ENCODE data around the gene ZMYND11.
"Not testable (repeated sequence)": the region's sequence is repeated elsewhere in the genome, so short reads cannot be mapped to it uniquely, and the experiment has no call there.

ZMYND11 gene

GRCh38 chr10:134247-135131 lies 766 bp upstream of the ZMYND11 start:
- DNase-seq, result peak; percentile 56

GRCh38 chr10:135601-136464 lies 578 bp downstream of the ZMYND11 start:
- DNase-seq, result peak; percentile 65

- DNase-seq, result no peak
These were observed 1.2 kb downstream of the ZMYND11 start for GRCh38 chr10:136465-136762.

GRCh38 chr10:137031-137430 lies 1.8 kb downstream of the ZMYND11 start:
- peak; percentile 42 for DNase-seq

- DNase-seq, result no peak
These were observed 2.4 kb downstream of the ZMYND11 start for GRCh38 chr10:137606-138005.

DNA sequence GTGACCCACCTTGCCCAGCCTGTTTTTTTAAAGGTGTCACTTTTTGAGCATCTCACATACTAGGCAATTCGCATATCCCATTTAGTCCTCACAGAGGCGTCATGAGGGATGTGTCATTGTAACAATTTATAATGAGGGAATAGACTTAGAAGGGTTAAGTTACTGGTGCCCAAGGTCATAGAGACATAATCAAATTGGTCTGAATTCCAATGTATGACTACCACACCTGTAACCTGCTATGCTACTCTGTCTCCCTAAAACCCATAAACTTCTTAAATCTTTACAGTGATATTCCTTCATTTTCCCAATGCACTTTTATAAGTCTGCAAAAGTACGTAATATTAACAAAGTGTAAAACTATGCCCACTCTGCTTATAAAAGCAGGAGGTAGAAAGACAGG lies 7.1 kb downstream of the ZMYND11 start:
- no peak for DNase-seq

DNA sequence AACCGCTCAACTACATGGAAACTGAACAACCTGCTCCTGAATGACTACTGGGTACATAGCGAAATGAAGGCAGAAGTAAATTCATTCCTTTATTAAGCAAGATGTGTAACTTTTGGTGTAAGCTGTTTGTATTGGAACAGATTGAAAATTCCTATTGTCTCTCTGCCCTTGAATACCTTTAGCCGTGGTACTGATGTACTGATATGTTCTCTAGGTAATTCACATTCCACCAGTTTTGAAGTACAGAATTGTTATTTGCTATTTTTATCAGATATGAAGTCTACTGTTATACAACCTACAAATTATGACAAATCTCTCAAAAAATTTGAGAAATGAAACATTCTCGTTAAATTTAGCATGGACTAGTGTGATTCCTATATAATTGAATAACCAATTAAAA lies 17.7 kb downstream of the ZMYND11 start:
- DNase-seq, result no peak

DNA sequence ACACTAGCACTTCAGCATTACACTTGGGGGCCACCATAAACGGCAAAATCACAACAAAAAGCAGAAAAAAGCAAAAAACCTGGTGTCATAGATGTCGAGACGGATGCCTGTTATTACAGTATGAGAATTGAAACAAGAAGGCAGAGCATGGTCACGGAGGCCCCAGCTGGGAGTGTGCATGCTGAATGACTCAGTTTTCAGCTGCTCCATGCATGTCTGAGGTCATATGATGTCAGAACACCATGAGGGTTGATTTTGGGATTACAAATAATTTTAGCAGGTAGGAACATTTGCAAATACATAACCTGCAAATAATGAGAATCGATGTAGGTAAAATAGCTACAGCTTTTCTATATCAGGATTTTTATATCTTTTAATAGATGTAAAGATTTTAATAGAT lies 19.1 kb downstream of the ZMYND11 start:
- DNase-seq, result no peak

GRCh38 chr10:167383-167782 lies 32.1 kb downstream of the ZMYND11 start:
- DNase-seq, result no peak

GRCh38 chr10:173741-174140 lies 38.5 kb downstream of the ZMYND11 start:
- DNase-seq, result no peak

DNA sequence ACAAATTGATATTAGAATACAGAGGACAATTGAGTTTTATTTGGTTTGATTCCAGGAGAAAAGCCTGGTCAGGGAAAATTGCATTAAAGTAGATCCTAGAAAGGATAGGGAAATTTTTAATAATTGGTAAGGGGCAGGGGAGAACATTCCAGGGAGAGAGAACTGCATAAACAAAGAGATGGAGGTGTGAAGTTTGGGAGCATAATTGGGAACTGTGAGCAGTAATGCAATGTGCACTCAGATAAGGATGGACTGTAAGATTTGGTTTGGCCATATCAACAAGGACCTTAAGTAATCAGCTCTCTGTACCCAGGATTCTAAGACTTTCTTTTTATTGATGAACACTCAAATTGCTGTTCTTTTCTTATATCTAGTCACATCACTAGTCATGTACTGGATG lies 41.4 kb downstream of the ZMYND11 start:
- DNase-seq, result peak; percentile 12

DNA sequence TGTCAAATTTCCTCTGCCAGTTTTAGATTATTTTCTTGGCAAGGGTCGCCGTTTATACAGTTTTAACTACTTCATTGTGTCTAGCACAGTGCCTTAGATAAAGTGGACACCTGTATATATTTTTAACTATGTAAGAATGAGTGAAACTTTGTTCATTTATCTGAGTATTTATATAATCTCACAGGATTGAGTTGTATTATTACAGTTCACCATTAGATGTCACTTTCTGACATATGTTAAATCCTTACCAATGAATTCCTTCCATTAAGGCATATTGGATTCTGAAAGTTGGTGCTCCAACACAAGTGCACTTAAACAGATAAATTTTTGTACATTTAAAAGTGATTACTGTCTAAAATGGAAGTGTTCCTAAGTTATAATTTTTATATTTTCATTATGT lies 43.0 kb downstream of the ZMYND11 start:
- peak; percentile 67 for DNase-seq

- DNase-seq, result no peak
These were observed 43.5 kb downstream of the ZMYND11 start for GRCh38 chr10:178723-179122.

DNA sequence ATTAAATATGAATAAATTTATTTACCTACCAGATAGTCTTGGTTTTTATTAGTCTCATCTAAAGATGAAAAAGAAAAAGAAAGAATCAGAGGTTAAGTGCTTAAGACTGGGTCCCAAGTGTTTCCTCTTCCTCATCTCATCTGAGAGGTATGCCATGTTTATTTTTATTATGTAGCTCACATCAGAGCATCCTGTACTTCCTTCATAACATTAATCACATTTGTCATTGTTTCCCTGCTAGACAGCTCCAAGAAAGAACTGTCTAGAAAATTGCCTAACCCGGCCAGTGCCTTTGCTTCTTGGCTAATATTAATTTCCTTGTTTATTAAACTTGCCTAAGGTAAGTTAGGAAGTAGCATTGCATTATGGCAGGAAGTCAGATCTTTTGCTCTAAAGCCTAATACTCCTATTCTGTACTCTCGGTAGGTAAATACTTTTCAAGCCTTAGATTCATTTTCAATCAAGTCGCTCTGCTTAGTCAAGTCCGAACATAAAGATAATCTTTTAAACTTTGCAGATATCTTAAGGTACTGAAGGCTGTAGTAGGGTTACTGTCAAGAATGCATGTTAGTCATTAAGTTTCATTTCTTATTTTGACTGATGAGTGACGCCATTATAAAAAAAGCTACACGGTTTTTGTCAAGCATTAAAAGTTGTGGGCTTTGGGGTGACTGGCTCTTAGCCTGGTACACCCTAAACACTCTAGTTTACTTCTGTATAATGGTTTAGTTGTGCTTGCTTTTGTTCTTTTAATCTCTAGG lies 47.4 kb downstream of the ZMYND11 start:
- DNase-seq, result no peak

- DNase-seq, result no peak
These were observed 48.9 kb downstream of the ZMYND11 start for GRCh38 chr10:184174-184573.

GRCh38 chr10:184911-185310 lies 49.7 kb downstream of the ZMYND11 start:
- no peak for DNase-seq

GRCh38 chr10:185571-185970 lies 50.3 kb downstream of the ZMYND11 start:
- not testable (repeated sequence) for DNase-seq

DNA sequence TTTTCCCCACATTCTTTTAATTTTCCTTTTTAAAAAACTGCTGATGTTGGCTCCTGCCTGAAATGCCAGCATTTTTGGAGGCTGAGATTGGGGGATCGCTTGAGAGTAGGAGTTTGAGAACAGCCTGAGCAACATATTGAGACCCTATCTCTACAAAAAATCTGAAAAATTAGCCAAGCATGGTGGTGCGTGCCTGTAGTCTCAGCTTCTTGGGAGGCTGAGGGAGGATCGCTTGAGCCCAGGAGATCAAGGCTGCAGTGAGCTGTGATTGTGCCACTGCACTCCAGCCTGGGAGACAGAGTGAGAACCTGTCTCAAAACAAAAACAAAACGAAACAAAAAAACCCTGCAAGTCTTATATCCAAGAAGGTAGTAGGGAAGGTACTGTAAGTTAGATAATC lies 51.7 kb downstream of the ZMYND11 start:
- no peak for DNase-seq

DNA sequence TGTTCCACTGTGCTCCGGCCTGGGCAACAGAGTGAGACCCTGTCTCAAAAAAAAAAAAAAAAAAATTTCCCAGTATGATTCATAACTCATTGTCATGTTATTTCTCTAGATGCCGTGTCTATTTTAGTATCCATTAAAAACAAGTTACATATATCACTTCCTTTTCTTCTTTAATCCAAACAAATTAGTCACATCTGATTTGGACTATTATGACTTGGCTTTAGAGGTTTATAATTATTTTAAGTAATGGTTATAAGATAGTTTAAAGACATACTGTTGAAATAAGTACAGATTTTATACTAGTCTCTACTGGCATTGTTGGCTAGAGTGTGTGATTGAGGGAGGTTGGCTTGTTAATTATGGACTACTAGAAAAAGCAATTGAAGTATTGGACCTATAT lies 53.3 kb downstream of the ZMYND11 start:
- DNase-seq, result no peak

DNA sequence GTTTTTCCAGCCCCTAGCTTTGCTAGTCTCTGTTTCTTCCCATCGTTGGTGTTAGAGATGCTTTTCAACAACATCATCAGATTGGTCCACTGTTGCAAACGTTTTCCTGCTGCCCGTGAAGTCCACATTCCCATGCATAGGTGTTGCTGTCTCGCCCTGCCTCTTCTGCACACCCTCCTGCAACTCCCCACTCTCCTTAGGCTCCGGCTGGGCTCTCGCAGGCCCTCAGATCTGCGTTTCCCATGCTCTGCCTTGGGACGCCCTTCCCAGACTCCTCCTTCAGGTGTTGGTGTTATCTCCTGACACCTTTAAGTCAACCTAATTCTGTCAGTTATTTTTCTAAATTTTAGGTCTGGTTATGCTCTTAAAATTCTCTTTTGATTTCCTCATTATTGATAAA lies 55.0 kb downstream of the ZMYND11 start:
- DNase-seq, result no peak

GRCh38 chr10:191703-192518 lies 56.7 kb downstream of the ZMYND11 start:
- peak; percentile 34 for DNase-seq

DNA sequence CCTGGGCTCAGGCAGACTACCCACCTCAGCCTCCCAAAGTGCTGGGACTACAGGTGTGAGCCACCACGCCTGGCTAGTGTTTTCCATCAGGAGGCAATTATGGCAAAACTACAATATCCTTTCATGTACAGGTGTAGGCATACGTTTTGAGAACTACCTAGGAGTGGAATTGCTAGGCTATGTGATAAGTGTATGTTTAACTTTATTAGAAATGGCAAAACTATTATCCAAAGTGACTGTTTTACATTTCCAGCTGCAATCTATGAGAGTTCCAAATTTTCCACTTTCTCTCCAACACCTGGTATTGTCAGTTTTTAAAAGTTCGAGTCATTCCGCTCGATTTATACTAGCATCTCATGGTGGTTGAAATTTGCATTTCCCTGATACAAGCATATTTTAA lies 59.0 kb downstream of the ZMYND11 start:
- no peak for DNase-seq

DNA sequence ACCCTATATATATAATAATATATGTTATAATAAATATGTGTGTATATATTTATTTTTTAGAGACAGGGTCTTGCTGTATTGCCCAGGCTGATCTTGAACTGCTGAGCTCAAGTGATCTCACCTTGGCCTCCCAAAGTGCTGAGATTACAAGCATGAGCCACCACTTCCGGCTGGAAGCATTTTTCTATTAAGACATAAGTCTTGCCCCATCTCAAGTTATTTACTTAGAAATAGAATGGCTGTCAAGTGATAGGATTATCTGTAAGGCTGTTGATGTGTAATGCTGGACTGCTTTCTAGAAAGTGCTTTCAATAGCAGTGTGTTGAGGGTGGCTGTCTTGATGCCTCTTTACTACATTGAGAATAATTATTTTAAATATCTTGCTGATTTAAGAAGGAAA lies 65.2 kb downstream of the ZMYND11 start:
- no peak for DNase-seq
